Endothelial cell of umbilical vein (primary cell): ENCODE measurements around the gene HESX1.

Experiments
- EZH2 ChIP-seq: IDR thresholded peaks from 2 replicates; pipeline ENCODE4 v1.6.1; 2012; ENCODE audit warnings: borderline replicate concordance, low read depth, mild to moderate bottlenecking, moderate library complexity, low read length, inconsistent platforms; ENCODE audit not compliant: severe bottlenecking
- GATA2 ChIP-seq: IDR thresholded peaks from 2 replicates; pipeline ENCODE4 v1.7.0; 2011; ENCODE audit warnings: low read depth, mild to moderate bottlenecking, moderate library complexity, mixed read lengths, low read length; ENCODE audit not compliant: insufficient read length, insufficient read depth
- JUN ChIP-seq: IDR thresholded peaks from 2 replicates; pipeline ENCODE4 v1.6.1; 2011; ENCODE audit warnings: borderline replicate concordance, low read depth; ENCODE audit not compliant: insufficient read length, insufficient read depth
- MAX ChIP-seq: IDR thresholded peaks from 2 replicates; pipeline ENCODE4 v1.6.1; 2011; ENCODE audit not compliant: insufficient read depth, insufficient read length
- MYC ChIP-seq: IDR thresholded peaks from one replicate; pipeline ENCODE4 v1.6.1; 2011; ENCODE audit warnings: mild to moderate bottlenecking, low read depth, low read length
- POLR2A ChIP-seq: IDR thresholded peaks from 2 replicates; pipeline ENCODE4 v1.6.1; 2012; ENCODE audit warnings: low read depth, mild to moderate bottlenecking, control low read depth, low read length
- POLR2AphosphoS5 ChIP-seq: IDR thresholded peaks from 2 replicates; pipeline ENCODE4 v1.6.1; 2012; ENCODE audit warnings: low read depth, mild to moderate bottlenecking, control low read depth, low read length, moderate library complexity; ENCODE audit not compliant: insufficient read depth
- TF ChIP-seq, protein P1 (sequence below), 2 donors: IDR thresholded peaks; 1 replicate in 1 of 2; 2 replicates in 1 of 2; pipeline ENCODE4 v1.5.1; 2011; ENCODE audit warnings: low read length in 2 of 2, mild to moderate bottlenecking in 2 of 2, moderate library complexity in 2 of 2, control low read depth in 1 of 2, inconsistent platforms in 1 of 2, low read depth in 1 of 2; ENCODE audit not compliant: insufficient read depth in 1 of 2; ENCODE audit errors: extremely low read depth in 1 of 2

DNA sequence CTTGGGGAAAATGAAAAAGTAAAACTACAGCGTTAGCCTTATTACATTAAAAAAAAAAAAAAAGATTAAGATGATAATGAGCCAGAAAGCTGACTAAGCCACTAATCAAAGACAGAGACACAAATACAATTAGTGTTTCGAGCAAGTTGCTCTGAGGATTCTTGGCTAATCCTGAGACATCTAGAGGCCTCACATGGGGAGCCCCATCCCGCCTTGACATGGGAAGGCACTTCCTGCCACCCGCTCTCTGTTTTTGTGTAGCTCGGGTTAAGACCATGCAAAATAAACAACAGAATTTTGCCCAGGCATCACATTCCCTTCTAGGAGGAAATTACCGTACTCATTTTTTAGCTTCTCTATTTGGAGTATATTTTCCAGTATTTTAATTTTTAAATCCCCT lies 15.3 kb downstream of the HESX1 start:
- TF ChIP-seq POLR2A: no peak
- TF ChIP-seq, protein P1, sequence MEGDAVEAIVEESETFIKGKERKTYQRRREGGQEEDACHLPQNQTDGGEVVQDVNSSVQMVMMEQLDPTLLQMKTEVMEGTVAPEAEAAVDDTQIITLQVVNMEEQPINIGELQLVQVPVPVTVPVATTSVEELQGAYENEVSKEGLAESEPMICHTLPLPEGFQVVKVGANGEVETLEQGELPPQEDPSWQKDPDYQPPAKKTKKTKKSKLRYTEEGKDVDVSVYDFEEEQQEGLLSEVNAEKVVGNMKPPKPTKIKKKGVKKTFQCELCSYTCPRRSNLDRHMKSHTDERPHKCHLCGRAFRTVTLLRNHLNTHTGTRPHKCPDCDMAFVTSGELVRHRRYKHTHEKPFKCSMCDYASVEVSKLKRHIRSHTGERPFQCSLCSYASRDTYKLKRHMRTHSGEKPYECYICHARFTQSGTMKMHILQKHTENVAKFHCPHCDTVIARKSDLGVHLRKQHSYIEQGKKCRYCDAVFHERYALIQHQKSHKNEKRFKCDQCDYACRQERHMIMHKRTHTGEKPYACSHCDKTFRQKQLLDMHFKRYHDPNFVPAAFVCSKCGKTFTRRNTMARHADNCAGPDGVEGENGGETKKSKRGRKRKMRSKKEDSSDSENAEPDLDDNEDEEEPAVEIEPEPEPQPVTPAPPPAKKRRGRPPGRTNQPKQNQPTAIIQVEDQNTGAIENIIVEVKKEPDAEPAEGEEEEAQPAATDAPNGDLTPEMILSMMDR (IDR thresholded peaks at IDR 0.05; ENCODE audit: extremely low read depth in 1 of 2, insufficient read depth in 1 of 2, low read depth in 1 of 2, low read length in 2 of 2): no peak
- no peak for TF ChIP-seq POLR2AphosphoS5
- TF ChIP-seq EZH2: no peak
- TF ChIP-seq JUN: no peak
- TF ChIP-seq MAX: no peak
- no peak for TF ChIP-seq MYC
- no peak for TF ChIP-seq GATA2
